NB4 (cell line): Measurements from ENCODE around the gene SENP2.

Experiments
- MAX ChIP-seq: IDR thresholded peaks from 2 replicates; pipeline ENCODE4 v1.6.1; 2011; ENCODE audit warnings: low read depth, low read length
- POLR2A ChIP-seq: IDR thresholded peaks from 2 replicates; pipeline ENCODE4 v1.6.1; 2011; ENCODE audit warnings: mild to moderate bottlenecking; ENCODE audit not compliant: insufficient read length; ENCODE audit errors: extremely low read depth
- TF ChIP-seq, protein P1 (sequence below): IDR thresholded peaks from one replicate; pipeline ENCODE4 v1.5.1; 2012; ENCODE audit warnings: low read depth, low read length

GRCh38 chr3:185583925-185584324 lies 2.2 kb upstream of the SENP2 start:
- no peak for TF ChIP-seq POLR2A
- TF ChIP-seq, protein P1, sequence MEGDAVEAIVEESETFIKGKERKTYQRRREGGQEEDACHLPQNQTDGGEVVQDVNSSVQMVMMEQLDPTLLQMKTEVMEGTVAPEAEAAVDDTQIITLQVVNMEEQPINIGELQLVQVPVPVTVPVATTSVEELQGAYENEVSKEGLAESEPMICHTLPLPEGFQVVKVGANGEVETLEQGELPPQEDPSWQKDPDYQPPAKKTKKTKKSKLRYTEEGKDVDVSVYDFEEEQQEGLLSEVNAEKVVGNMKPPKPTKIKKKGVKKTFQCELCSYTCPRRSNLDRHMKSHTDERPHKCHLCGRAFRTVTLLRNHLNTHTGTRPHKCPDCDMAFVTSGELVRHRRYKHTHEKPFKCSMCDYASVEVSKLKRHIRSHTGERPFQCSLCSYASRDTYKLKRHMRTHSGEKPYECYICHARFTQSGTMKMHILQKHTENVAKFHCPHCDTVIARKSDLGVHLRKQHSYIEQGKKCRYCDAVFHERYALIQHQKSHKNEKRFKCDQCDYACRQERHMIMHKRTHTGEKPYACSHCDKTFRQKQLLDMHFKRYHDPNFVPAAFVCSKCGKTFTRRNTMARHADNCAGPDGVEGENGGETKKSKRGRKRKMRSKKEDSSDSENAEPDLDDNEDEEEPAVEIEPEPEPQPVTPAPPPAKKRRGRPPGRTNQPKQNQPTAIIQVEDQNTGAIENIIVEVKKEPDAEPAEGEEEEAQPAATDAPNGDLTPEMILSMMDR, result no peak
- TF ChIP-seq MAX, result no peak
